ENCODE results near the gene MAGEA9B.
"Not testable (repeated sequence)": the region's sequence is repeated elsewhere in the genome, so short reads cannot be mapped to it uniquely, and the experiment has no call there.

The MAGEA9B gene, protein sequence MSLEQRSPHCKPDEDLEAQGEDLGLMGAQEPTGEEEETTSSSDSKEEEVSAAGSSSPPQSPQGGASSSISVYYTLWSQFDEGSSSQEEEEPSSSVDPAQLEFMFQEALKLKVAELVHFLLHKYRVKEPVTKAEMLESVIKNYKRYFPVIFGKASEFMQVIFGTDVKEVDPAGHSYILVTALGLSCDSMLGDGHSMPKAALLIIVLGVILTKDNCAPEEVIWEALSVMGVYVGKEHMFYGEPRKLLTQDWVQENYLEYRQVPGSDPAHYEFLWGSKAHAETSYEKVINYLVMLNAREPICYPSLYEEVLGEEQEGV

GRCh38 chrX:149587359-149587758, at the start of gene MAGEA9B:
MAGEA9B (minus strand) TSS chrX:149587459; CDS start chrX:149583179, 4,280 bp downstream.
- not testable (repeated sequence) for DNase-seq

- DNase-seq: no peak
These were observed 46.3 kb upstream of the MAGEA9B start for GRCh38 chrX:149633511-149633910.

GRCh38 chrX:149631234-149632165, 44.2 kb upstream of the MAGEA9B start, which contains the start of gene TMEM185A:
TMEM185A (minus strand) TSS chrX:149631792; CDS start chrX:149631580, 212 bp downstream.
- peak; percentile 17 for DNase-seq

- DNase-seq: no peak
These were observed 43.5 kb upstream of the MAGEA9B start for GRCh38 chrX:149630681-149631233.

DNA sequence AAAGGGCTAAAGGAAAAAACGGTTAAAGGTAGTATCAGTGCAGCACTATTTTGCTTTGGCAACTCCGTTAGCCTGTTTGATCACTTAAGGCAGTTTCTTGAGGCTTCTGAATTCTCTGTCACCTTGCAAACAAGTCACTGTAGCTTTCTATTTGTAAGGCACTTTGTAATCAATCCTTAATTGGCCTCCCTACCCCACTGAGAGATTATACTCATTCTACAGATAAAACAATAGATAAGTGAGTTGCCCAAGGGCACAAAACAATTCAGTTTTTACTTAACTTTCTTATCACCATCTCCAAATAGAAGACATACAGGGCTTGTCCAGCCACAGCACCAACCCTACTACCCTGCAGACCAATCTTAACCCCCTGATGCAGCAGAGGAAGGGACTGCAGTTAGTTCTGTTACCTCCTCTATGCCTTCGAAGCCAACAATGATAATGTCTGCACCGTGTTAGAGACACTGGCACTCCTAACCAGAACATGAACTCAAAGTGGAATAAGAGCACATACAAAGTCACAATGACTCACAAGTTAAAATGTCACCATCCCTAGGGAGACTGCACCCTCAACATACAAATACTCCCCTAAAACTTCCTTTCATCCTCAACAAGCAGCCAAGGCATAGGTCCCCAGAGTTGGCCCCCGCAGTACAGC, 42.6 kb upstream of the MAGEA9B start:
- DNase-seq: no peak

DNA sequence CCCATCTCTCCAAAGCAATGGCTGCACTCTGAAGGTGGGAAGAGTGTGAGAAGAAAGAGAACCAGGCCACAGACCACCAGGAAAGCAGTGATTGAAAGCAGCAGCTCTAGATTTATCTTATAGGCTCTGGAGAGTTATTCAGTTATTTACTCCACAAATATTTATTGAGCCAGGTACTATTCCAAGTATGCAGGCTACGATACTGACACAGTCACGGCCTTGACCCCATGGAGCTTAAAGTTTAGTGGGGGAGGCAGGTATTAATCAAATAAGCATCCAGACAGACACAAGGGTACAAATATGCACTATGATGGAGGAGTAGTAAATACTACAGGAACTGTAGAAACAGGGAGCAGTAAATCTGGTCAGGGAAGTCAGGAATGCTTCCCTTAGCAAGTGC, 41.5 kb upstream of the MAGEA9B start:
- no peak for DNase-seq

DNA sequence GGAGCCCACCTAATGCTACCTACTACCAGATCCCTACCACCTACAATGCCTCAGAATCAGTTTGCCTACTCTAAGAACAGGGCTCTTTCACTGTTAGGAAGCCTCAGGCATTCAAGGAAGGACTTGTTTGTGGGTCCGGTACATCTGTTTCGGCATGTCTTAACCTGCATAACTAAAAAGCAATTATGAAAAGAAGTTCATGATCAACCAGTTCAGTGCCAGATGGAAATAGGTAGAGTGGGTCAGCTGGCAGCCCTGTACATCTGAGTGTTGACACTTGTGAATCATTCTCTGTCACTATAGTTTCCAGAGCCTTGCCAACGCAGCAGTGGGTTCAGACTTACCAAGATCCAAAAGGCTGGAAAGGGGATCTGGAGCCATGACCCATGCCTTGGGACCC, 41.0 kb upstream of the MAGEA9B start:
- DNase-seq: no peak

GRCh38 chrX:149626829-149627228, 39.6 kb upstream of the MAGEA9B start:
- DNase-seq: not testable (repeated sequence)

GRCh38 chrX:149619662-149620061, 32.4 kb upstream of the MAGEA9B start:
- DNase-seq: not testable (repeated sequence)

GRCh38 chrX:149618871-149619270, 31.6 kb upstream of the MAGEA9B start:
- no peak for DNase-seq

- DNase-seq: no peak
These were observed 24.4 kb upstream of the MAGEA9B start for GRCh38 chrX:149611623-149612175.

DNA sequence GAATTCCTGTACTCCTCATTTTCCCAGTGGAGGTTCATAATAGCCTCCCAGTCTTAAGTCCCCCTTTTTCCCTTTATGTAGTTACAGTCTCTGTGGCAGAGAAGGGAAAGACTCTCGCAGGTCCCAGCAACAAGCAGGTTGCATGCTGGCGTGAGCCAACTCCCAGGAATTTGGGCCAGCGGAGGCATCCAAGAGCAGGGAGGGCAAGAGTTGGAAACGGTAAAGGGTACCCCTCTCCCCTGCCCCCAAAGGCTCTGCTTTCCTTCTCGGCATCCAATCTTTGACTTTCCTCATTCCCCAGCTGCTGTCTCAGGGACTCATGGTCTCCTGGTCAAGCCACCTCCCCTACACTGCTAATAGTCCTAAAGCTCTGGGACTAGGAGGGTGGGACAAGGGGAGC, 23.3 kb upstream of the MAGEA9B start:
- DNase-seq: no peak

DNA sequence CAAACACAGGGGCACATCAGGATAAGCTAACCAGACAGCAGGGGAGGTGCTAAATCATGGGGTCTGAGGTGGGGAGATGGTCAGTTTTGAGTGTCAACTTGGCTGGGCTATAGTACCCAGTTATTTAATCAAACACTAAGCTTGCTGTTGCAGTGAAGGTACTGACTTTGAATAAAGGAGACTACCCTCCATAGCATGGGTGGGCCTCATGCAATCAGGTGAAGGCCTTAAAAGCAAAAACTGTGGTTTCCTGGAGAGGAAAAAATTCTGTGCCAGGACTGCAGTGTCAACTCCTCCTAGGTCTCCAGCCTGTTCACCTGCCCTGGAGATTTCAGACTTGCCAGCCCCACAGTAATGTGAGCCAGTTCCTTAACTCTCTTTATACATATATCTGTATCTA, 20.4 kb upstream of the MAGEA9B start:
- no peak for DNase-seq

GRCh38 chrX:149605248-149605885, 18.1 kb upstream of the MAGEA9B start:
- DNase-seq: not testable (repeated sequence)

DNA sequence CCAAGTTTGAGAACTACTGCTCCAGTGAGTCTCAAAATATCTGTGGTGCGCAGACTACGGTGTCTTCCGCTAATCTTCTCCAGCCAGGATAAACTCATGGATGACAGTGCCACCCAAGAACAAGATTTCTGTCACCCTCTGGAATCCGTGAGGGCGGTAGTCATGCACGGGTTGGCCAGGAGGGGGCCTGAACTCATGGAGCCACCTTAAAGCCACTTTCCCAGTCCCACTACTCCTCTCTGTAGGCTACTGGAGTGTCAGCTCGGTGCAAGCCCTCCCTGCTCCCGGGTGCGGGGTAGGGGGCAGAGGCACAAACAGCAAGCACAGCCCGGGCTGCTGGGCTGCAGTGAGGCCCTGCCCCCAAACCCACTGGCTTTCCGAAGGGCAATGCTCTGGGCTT, 11.3 kb upstream of the MAGEA9B start:
- not testable (repeated sequence) for DNase-seq

DNA sequence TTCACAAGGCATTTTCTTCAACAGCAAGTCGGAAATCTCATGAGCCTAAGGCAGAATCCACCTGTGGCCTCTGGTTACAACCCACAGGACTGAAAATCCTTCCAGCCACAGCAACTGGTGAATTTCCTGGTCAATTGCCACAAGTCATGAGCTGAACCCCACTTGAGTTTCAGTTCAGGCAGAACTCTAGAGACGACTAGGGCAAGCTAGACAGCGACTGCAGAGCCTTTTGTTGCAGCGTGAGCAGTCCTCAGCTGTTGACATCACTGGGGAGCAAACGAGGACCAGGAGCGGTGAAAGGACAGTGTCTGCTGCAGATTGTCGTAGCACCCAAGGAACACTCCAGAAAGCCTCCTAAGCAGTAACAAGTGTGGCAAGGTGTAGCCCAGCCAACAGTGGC, 8.7 kb upstream of the MAGEA9B start:
- DNase-seq: not testable (repeated sequence)

DNA sequence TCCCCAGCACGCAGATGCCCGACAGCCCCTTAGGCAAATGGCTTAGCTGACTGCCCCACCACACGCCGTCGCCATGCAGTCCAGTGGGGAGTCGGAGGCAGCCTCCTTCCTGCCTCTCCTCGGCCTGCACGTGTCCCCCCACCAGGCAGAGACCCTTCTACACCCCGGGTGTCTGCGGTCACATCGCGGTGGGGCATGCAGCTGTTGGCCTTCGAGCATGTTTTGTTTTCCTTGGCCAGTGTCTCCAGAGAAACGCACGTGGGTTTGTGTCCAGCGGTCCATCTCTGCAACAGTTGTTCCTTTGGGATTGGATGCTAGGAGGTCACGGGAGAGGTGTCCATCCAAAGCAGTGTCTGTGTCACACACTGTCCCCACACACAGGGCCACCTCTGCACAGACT, 8.0 kb upstream of the MAGEA9B start, which contains the start of gene HSFX2:
Gene HSFX2, minus strand, starts transcription at position 101 of the 400 bp plus-strand sequence. CDS start 614 bp downstream, outside the sequence.
- DNase-seq: not testable (repeated sequence)

- DNase-seq: not testable (repeated sequence)
These were observed 3.7 kb upstream of the MAGEA9B start for GRCh38 chrX:149590993-149591392.

DNA sequence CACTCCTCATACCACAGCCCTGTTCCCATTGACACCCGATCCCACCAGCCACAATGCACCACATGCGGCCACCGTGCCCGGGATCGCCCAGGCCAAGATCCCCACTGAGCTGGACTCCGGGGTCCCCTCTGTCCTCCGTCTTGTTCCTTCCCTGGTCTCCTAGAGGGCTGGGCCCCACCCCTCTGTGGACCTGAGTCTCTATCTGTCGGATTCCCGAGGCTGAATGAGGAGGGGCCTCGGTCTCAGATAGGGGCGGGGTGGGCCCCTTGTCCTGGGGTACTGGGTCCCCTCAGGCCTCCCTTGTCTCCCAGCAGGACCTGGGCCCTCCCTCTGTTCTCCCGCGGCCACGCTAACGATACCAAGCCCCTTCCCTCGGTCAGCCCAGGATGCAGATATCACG, 1.6 kb downstream of the MAGEA9B start:
- DNase-seq: not testable (repeated sequence)

DNA sequence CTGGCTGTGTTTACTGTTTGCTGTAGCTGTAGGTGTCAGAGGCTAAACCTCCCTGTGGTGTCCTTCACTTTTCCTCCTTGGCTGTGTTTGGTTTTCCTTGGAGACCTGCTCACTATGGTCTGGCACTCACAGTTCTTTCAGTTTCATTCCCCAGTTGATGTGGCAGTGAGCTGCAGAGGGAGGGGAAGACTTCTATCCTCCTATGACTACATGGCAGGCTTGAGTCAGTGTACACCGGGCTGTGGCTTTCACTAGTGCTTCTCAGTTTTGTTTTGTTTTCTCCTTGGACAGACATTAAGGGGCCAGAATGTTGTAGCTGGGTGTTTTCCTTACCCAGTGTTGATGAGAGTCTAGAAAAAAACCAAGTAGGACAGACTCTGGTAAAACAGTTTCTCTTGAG, 13.8 kb downstream of the MAGEA9B start:
- not testable (repeated sequence) for DNase-seq

GRCh38 chrX:149572743-149573142, 14.5 kb downstream of the MAGEA9B start:
- DNase-seq: no peak

DNA sequence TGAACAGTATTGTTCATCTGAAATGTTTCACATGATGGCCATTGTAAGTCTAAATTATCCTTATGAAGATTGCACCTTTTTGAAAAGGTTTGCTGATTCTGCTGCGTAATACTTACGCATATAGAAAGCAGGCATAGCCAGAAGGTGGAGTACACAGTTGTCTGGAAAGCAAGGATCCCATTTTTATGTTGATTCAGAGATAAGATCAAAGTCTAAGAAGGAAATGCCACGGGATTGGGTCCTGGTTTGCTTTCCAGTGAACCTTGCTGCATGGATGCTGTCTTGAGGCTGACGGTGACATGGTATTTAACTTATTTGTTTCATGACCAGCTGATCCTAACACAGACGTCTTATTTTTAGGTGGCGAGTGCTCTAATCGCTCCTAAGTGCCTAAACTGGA, 15.5 kb downstream of the MAGEA9B start:
- no peak for DNase-seq

Measured in DMS79 treated with DMSO at 0.1 percent for 48 hours (cell line).